K562 (cell line): ENCODE results near the gene TBPL2. TPM values are rescaled to one million over a fixed set of nuclear protein-coding genes. Genes with fewer than 3 reads are reported as not detected.
A peak's percentile ranks its signal among the peaks of the same experiment; 100 is the strongest.

Experiments
- ATAC-seq: fragments of 200-7000 bp; cut with Tn5 transposase; 3 replicates; pipeline ENCODE4 v1.9.1; 2020; ENCODE audit warnings: moderate library complexity
- BruUV-seq: library from RNA; stranded (reverse); fragments of 400-500 nt; replicated peaks from 2 replicates; lab custom pipeline; 2021; lab: Mats Ljungman, UMichigan
- CTCF ChIA-PET: fragments of 300-600 bp; formaldehyde crosslinking; extraction: SDS; loops from one replicate; lab custom pipeline; 2021; ENCODE audit warnings: low intra/inter-chr PET ratio; lab: Yijun Ruan, JAX
- POLR2A ChIA-PET: fragments of 300-600, 350-650 bp; sonication (Branson Sonifier 250); formaldehyde crosslinking; extraction: SDS; loops from one replicate; lab custom pipeline; 2021; ENCODE audit warnings: antibody characterized with exemption, inconsistent platforms; lab: Yijun Ruan, JAX
- DNase-seq, 4 experiments: peaks; one replicate each; pipeline versions ENCODE4 v3.0.0 to v3.0.0-alpha.2; 2011 to 2018; ENCODE audit warnings: low spot score in 3 of 4, mixed read lengths in 3 of 4; ENCODE audit errors: extremely low read depth in 1 of 4
- FAIRE-seq: peaks from 2 replicates; lab custom pipeline; 2011; peaks lifted over from hg19 to GRCh38; lab: Jason Lieb, UNC
- H2AFZ ChIP-seq: 2 replicates; pipeline ENCODE4 v1.6.0; 2011; ENCODE audit warnings: low read depth, low read length, control low read depth, inconsistent platforms
- H3K27ac ChIP-seq: fragments of 200-600 bp; 3 replicates; pipeline ENCODE4 v1.8.0; 2011; ENCODE audit warnings: low read depth, mild to moderate bottlenecking, control low read depth, inconsistent platforms, low read length, moderate library complexity, mixed read lengths; ENCODE audit errors: extremely low read depth
- H3K27me3 ChIP-seq, 2 experiments: fragments of 300-600 bp in 1 of 2; 2 replicates in 1 of 2; 3 replicates in 1 of 2; pipeline versions ENCODE4 v1.6.0 to v1.8.0; 2011; ENCODE audit warnings: inconsistent platforms in 2 of 2, low read length in 2 of 2, mild to moderate bottlenecking in 1 of 2, mixed read lengths in 1 of 2, moderate library complexity in 1 of 2; ENCODE audit not compliant: control insufficient read depth in 2 of 2, insufficient read depth in 2 of 2
- H3K36me3 ChIP-seq: fragments of 300-600 bp; 3 replicates; pipeline ENCODE4 v1.8.0; 2011; ENCODE audit warnings: mild to moderate bottlenecking, low read length, inconsistent platforms; ENCODE audit not compliant: control insufficient read depth, insufficient read depth
- H3K4me1 ChIP-seq, 2 experiments: fragments of 200-600 bp in 1 of 2; replicated peaks in 1 of 2; 2 replicates in 1 of 2; 3 replicates in 1 of 2; pipeline versions ENCODE4 v1.5.1 to v1.8.0; 2011; ENCODE audit warnings: inconsistent platforms in 2 of 2, low read length in 2 of 2, mild to moderate bottlenecking in 1 of 2, mixed read lengths in 1 of 2, moderate library complexity in 1 of 2; ENCODE audit not compliant: control insufficient read depth in 2 of 2, insufficient read depth in 2 of 2
- H3K4me2 ChIP-seq: 2 replicates; pipeline ENCODE4 v1.6.1; 2011; ENCODE audit warnings: low read length, control low read depth, inconsistent platforms, mixed read lengths; ENCODE audit not compliant: insufficient read depth
- H3K4me3 ChIP-seq: fragments of 200-600 bp; sonication (generic), shearing (Covaris generic); 2 replicates; pipeline ENCODE4 v1.5.1; 2016; ENCODE audit warnings: control low read depth, inconsistent platforms
- H3K79me2 ChIP-seq: fragments of 200-600 bp; 3 replicates; pipeline ENCODE4 v1.8.0; 2011; ENCODE audit warnings: low read length, inconsistent platforms; ENCODE audit not compliant: control insufficient read depth, insufficient read depth
- H3K9ac ChIP-seq, 2 experiments: 2 replicates each; pipeline versions ENCODE4 v1.6.0 to v1.6.1; 2011; ENCODE audit warnings: low read depth in 2 of 2, low read length in 2 of 2, control low read depth in 1 of 2, inconsistent platforms in 1 of 2, mild to moderate bottlenecking in 1 of 2, mixed read lengths in 1 of 2; ENCODE audit not compliant: insufficient read depth in 1 of 2
- H3K9me1 ChIP-seq: one replicate; pipeline ENCODE4 v1.6.0; 2011; ENCODE audit warnings: inconsistent platforms, mild to moderate bottlenecking, low read length, moderate library complexity; ENCODE audit not compliant: control insufficient read depth, insufficient read depth
- H3K9me3 ChIP-seq: replicated peaks from 2 replicates; pipeline ENCODE4 v1.5.1; 2011; ENCODE audit warnings: low read depth, low read length, inconsistent platforms; ENCODE audit not compliant: control insufficient read depth, insufficient read depth
- H4K20me1 ChIP-seq: replicated peaks from 2 replicates; pipeline ENCODE4 v1.6.1; 2011; ENCODE audit warnings: low read length, inconsistent platforms, mixed read lengths; ENCODE audit not compliant: control insufficient read depth, insufficient read depth
- BRCA1 ChIP-seq, 2 experiments: fragments of 450-650 bp in 1 of 2; sonication (generic) in 1 of 2; formaldehyde crosslinking in 1 of 2; IDR thresholded peaks; 2 replicates each; pipeline versions ENCODE4 v1.5.0 to v1.6.1; 2017 to 2020; ENCODE audit warnings: mild to moderate bottlenecking in 1 of 2, missing genetic modification reagents in 1 of 2
- HDAC1 ChIP-seq, 2 experiments: fragments of 450-650 bp; IDR thresholded peaks; 2 replicates each; pipeline ENCODE4 v1.6.1; 2016 to 2017; ENCODE audit warnings: inconsistent platforms in 1 of 2, mild to moderate bottlenecking in 1 of 2, moderate library complexity in 1 of 2
- HNRNPL ChIP-seq: fragments of 200-400 bp; formaldehyde crosslinking; IDR thresholded peaks from 2 replicates; pipeline ENCODE4 v1.6.1; 2017; ENCODE audit warnings: low read depth, mild to moderate bottlenecking, low read length
- MAFF ChIP-seq: IDR thresholded peaks from 2 replicates; pipeline ENCODE4 v1.6.1; 2012; ENCODE audit warnings: low read length, improper control_type of control experiment
- MCM2 ChIP-seq: fragments of 450-650 bp; IDR thresholded peaks from 2 replicates; pipeline ENCODE4 v1.6.1; 2017; ENCODE audit warnings: low read depth, mild to moderate bottlenecking
- PRMT5 ChIP-seq: sonication (generic); formaldehyde crosslinking; IDR thresholded peaks from 2 replicates; pipeline ENCODE4 v1.5.0; 2020; ENCODE audit warnings: missing genetic modification reagents
- RFX7 ChIP-seq: fragments of 250-450 bp; sonication (Bioruptor Pico); IDR thresholded peaks from 2 replicates; pipeline ENCODE4 v1.5.1; 2021; ENCODE audit warnings: mild to moderate bottlenecking
- TCFL5 ChIP-seq: fragments of 250-450 bp; sonication (Bioruptor Pico); conservative IDR thresholded peaks from 2 replicates; pipeline ENCODE4 v1.6.1; 2021; ENCODE audit warnings: mild to moderate bottlenecking, moderate library complexity, matching md5 sums
- WGBS: fragments of 100-300 bp; shearing (Covaris generic); methylation state at CpG from one replicate; pipeline ENCODE4 v1.1.6; 2016; ENCODE audit warnings: low coverage, mixed read lengths; ENCODE audit not compliant: insufficient coverage; ENCODE audit errors: missing lambda C conversion rate; 5-methylcytosine and 5-hydroxymethylcytosine counted together
- in situ Hi-C: fragments of 300-500 bp; cut with MboI; formaldehyde crosslinking; loops from 4 replicates; pipeline ENCODE4 v1.15.0; 2018; ENCODE audit warnings: inconsistent platforms, mixed read lengths
- intact Hi-C: fragments of 100-400 bp; cut with micrococcal nuclease; formaldehyde crosslinking; loops from 2 replicates; pipeline ENCODE4 v1.14.2; 2022
- polyA plus RNA-seq, 8 experiments: library from polyadenylated mRNA; depleted of rRNA in 4 of 8; stranded (reverse) in 5 of 8; unstranded in 3 of 8; fragments of >200 nt; fragmentation: Nextera tagmentation in 2 of 8; fragmentation: Illumina TruSeq in 1 of 8; extraction: Ambion mirVana in 2 of 8; extraction: Trizol in 1 of 8; gene quantifications; 2 replicates each; pipeline versions ENCODE4 v1.2.1 to v1.2.3, GENCODE V29; 2011 to 2014; ENCODE audit warnings: inconsistent platforms in 1 of 8, missing spikeins in 1 of 8
- total RNA-seq, 7 experiments: library from RNA; depleted of rRNA in 6 of 7; stranded (reverse); fragments of >200 nt in 6 of 7; fragmentation: Illumina TruSeq in 2 of 7; extraction: Trizol in 2 of 7; gene quantifications; 2 replicates each; pipeline versions ENCODE4 v1.2.1 to v1.2.3, GENCODE V29; 2011 to 2021; ENCODE audit warnings: low replicate concordance in 1 of 7
- TF ChIP-seq, protein P1 (sequence below): fragments of 450-650 bp; formaldehyde crosslinking; IDR thresholded peaks from 2 replicates; pipeline ENCODE4 v1.4.0; 2020; ENCODE audit warnings: mild to moderate bottlenecking, moderate library complexity
- TF ChIP-seq, protein P2 (sequence below): fragments of 250-450 bp; sonication (Bioruptor Pico); IDR thresholded peaks from 2 replicates; pipeline ENCODE4 v1.4.0; 2020; ENCODE audit warnings: borderline replicate concordance
- TF ChIP-seq, protein P3 (sequence below): fragments of 250-450 bp; sonication (Bioruptor Pico); IDR thresholded peaks from 2 replicates; pipeline ENCODE4 v1.9.0; 2021; ENCODE audit warnings: mild to moderate bottlenecking, inconsistent platforms
- TF ChIP-seq, protein P4 (sequence below): sonication (generic); formaldehyde crosslinking; IDR thresholded peaks from 2 replicates; pipeline ENCODE4 v1.8.0; 2022; ENCODE audit warnings: missing genetic modification reagents, mild to moderate bottlenecking, borderline replicate concordance
- TF ChIP-seq, protein P5 (sequence below): fragments of 450-650 bp; IDR thresholded peaks from 2 replicates; pipeline ENCODE4 v1.6.1; 2014; ENCODE audit warnings: low read depth, mild to moderate bottlenecking, moderate library complexity, borderline replicate concordance

Gene TBPL2
- total and polyA plus RNA-seq, 9 of the 15 experiments (the other 6 are each of a cell fraction or from before 2014, with no cell fraction given), result not detected

DNA sequence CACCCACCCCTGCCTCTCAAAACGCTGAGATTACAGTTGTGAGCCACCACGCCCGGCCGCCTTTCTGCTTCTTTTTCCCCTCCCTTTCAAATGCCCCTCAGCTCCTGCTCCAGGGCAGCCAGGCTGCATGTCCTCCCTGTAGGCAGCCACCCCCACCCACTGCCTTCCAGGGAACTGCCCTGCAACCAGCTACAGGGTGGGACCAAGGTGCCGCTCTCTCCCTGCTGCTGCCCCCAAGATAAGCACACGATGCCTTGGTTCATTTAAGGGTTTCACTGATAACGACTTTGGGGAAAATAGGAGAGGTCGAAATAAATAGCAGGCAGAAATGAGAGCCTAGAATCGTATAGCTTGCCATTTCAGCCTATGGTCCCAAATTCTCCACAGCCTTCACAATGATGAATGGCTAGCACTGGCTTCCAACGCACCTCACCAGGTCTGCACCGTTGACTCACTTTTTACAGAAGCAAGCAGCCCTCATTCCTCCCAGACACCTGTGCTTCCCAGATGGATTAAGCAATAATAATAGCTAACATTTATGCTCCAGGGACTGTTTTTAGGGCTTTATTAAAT, 69.4 kb downstream of the TBPL2 start:
- BruUV-seq, result no TSS peak
- Histone ChIP-seq H3K27me3 (no peaks in the 10 kb centered on the region), H3K27ac (no peak overlapping the region; the same call in 2 of the 3 replicates), H3K4me1 (peaks cover 18 to 25% of the 10 kb centered on the region in 2 experiments; a peak in 4 of 5 replicates), H3K9ac (peak overlapping the region in 1 of 2 experiments; percentile 3; a peak in 1 of 4 replicates), H4K20me1 (no peaks in the 10 kb centered on the region), H3K4me3 (no peak overlapping the region), H3K79me2 (no peaks in the 10 kb centered on the region), H2AFZ (no peak overlapping the region), H3K9me1 (no peaks in the 10 kb centered on the region), H3K36me3 (peaks cover 19% of the 10 kb centered on the region; the same call in 2 of the 3 replicates), H3K4me2 (peak overlapping the region; percentile 37), H3K9me3 (no peaks in the 10 kb centered on the region)
- CTCF ChIA-PET, result no interaction called here
- peak; percentile 74 for ATAC-seq
- POLR2A ChIA-PET, result interaction anchor here (0.8 to 1.0 kb wide), 3 partner anchors 13 to 16 kb away, joined by 3 read pairs; no protein-coding TSS in a partner anchor
- peak; percentile 86 for FAIRE-seq
- intact Hi-C loops, result loop anchor here (10.0 kb wide), 1 partner anchor 54 kb away; no protein-coding TSS in a partner anchor
- in situ Hi-C loops, result no loop called here
- DNase-seq, result peak; percentile 31 to 78 (median 54)
- WGBS, result 3% methylated on average over 7 of the region's 11 CpGs
- TF ChIP-seq TCFL5 (CRISPR knock-in tag) (no peak), MCM2 (no peak), MAFF (no peak), HDAC1 (IDR thresholded peaks at IDR 0.05) (0 out of 4 replicates have a peak, but pooled peaks of 1 of the 2 experiments have one; percentile 40), RFX7 (CRISPR knock-in tag) (no peak), HNRNPL (no peak), PRMT5 (no peak), BRCA1 (IDR thresholded peaks at IDR 0.05) (no peak), BRCA1 (CRISPR knock-in tag; IDR thresholded peaks at IDR 0.05) (no peak)
- TF ChIP-seq, protein P1, sequence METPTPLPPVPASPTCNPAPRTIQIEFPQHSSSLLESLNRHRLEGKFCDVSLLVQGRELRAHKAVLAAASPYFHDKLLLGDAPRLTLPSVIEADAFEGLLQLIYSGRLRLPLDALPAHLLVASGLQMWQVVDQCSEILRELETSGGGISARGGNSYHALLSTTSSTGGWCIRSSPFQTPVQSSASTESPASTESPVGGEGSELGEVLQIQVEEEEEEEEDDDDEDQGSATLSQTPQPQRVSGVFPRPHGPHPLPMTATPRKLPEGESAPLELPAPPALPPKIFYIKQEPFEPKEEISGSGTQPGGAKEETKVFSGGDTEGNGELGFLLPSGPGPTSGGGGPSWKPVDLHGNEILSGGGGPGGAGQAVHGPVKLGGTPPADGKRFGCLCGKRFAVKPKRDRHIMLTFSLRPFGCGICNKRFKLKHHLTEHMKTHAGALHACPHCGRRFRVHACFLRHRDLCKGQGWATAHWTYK (CRISPR knock-in tag), result no peak
- TF ChIP-seq, protein P2, sequence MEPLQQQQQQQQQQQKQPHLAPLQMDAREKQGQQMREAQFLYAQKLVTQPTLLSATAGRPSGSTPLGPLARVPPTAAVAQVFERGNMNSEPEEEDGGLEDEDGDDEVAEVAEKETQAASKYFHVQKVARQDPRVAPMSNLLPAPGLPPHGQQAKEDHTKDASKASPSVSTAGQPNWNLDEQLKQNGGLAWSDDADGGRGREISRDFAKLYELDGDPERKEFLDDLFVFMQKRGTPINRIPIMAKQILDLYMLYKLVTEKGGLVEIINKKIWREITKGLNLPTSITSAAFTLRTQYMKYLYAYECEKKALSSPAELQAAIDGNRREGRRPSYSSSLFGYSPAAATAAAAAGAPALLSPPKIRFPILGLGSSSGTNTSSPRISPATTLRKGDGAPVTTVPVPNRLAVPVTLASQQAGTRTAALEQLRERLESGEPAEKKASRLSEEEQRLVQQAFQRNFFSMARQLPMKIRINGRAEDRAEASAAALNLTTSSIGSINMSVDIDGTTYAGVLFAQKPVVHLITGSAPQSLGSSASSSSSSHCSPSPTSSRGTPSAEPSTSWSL (CRISPR knock-in tag), result no peak
- TF ChIP-seq, protein P3, sequence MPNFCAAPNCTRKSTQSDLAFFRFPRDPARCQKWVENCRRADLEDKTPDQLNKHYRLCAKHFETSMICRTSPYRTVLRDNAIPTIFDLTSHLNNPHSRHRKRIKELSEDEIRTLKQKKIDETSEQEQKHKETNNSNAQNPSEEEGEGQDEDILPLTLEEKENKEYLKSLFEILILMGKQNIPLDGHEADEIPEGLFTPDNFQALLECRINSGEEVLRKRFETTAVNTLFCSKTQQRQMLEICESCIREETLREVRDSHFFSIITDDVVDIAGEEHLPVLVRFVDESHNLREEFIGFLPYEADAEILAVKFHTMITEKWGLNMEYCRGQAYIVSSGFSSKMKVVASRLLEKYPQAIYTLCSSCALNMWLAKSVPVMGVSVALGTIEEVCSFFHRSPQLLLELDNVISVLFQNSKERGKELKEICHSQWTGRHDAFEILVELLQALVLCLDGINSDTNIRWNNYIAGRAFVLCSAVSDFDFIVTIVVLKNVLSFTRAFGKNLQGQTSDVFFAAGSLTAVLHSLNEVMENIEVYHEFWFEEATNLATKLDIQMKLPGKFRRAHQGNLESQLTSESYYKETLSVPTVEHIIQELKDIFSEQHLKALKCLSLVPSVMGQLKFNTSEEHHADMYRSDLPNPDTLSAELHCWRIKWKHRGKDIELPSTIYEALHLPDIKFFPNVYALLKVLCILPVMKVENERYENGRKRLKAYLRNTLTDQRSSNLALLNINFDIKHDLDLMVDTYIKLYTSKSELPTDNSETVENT (CRISPR knock-in tag), result no peak
- TF ChIP-seq, protein P4, sequence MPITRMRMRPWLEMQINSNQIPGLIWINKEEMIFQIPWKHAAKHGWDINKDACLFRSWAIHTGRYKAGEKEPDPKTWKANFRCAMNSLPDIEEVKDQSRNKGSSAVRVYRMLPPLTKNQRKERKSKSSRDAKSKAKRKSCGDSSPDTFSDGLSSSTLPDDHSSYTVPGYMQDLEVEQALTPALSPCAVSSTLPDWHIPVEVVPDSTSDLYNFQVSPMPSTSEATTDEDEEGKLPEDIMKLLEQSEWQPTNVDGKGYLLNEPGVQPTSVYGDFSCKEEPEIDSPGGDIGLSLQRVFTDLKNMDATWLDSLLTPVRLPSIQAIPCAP (CRISPR knock-in tag), result no peak
- TF ChIP-seq, protein P5, sequence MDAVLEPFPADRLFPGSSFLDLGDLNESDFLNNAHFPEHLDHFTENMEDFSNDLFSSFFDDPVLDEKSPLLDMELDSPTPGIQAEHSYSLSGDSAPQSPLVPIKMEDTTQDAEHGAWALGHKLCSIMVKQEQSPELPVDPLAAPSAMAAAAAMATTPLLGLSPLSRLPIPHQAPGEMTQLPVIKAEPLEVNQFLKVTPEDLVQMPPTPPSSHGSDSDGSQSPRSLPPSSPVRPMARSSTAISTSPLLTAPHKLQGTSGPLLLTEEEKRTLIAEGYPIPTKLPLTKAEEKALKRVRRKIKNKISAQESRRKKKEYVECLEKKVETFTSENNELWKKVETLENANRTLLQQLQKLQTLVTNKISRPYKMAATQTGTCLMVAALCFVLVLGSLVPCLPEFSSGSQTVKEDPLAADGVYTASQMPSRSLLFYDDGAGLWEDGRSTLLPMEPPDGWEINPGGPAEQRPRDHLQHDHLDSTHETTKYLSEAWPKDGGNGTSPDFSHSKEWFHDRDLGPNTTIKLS, result no peak
